Body of pancreas (tissue), 4 donors: ENCODE measurements around the gene MIS18A.

ENCODE experiments used
- POLR2A ChIP-seq, 3 donors: fragments of 450-650 bp; IDR thresholded peaks; one replicate each; pipeline ENCODE4 v1.6.1; 2016; ENCODE audit warnings: antibody characterized with exemption in 3 of 3, mild to moderate bottlenecking in 2 of 3
- TF ChIP-seq, protein P1 (sequence below), 7 experiments: fragments of 450-650 bp in 4 of 7; fragments of 200-600 bp in 3 of 7; sonication (generic) in 3 of 7; IDR thresholded peaks; one replicate each; pipeline ENCODE4 v1.5.1; 2016 to 2019; ENCODE audit warnings: antibody characterized with exemption in 7 of 7

GRCh38 chr21:32303385-32303784 is 24.5 kb upstream of the MIS18A start:
- TF ChIP-seq, protein P1, sequence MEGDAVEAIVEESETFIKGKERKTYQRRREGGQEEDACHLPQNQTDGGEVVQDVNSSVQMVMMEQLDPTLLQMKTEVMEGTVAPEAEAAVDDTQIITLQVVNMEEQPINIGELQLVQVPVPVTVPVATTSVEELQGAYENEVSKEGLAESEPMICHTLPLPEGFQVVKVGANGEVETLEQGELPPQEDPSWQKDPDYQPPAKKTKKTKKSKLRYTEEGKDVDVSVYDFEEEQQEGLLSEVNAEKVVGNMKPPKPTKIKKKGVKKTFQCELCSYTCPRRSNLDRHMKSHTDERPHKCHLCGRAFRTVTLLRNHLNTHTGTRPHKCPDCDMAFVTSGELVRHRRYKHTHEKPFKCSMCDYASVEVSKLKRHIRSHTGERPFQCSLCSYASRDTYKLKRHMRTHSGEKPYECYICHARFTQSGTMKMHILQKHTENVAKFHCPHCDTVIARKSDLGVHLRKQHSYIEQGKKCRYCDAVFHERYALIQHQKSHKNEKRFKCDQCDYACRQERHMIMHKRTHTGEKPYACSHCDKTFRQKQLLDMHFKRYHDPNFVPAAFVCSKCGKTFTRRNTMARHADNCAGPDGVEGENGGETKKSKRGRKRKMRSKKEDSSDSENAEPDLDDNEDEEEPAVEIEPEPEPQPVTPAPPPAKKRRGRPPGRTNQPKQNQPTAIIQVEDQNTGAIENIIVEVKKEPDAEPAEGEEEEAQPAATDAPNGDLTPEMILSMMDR (IDR thresholded peaks at IDR 0.05), result no peak
- no peak for TF ChIP-seq POLR2A (IDR thresholded peaks at IDR 0.05)
